ENCODE data around the gene PCDHA1. TPM values are rescaled to one million over a fixed set of nuclear protein-coding genes. Genes with fewer than 3 reads are reported as not detected.

PCDHA1 gene
- total RNA-seq, 1 experiment from 2014 or later = not detected

- Histone ChIP-seq H3K9me2 (ENCODE audit: insufficient read depth) (no peaks in the 10 kb centered on the region; the same call in 1 of the 2 replicates), H2AFZ (ENCODE audit: low read depth, low read length, poor library complexity, severe bottlenecking) (no peak overlapping the region), H3K27ac (ENCODE audit: low read depth, low read length) (no peak overlapping the region), H3K79me2 (ENCODE audit: insufficient read depth, low read length) (no peaks in the 10 kb centered on the region), H3K27me3 (ENCODE audit: insufficient read depth, low read length) (no peaks in the 10 kb centered on the region), H3K4me1 (ENCODE audit: control insufficient read depth in 1 of 2, insufficient read depth in 2 of 2, low read length in 2 of 2) (peaks cover 28 to 37% of the 10 kb centered on the region in 2 experiments), H3K9me3 (ENCODE audit: control insufficient read depth in 1 of 2, insufficient read depth in 1 of 2, low read depth in 1 of 2, low read length in 2 of 2) (no peaks in the 10 kb centered on the region), H3K36me3 (ENCODE audit: control insufficient read depth in 1 of 2, insufficient read depth in 2 of 2, low read length in 2 of 2) (no peaks in the 10 kb centered on the region), H4K20me1 (ENCODE audit: insufficient read depth) (no peaks in the 10 kb centered on the region), H3K9ac (ENCODE audit: low read length) (no peak overlapping the region), H3K4me3 (replicated peaks in 1 of 2; ENCODE audit: low read depth in 1 of 2, low read length in 2 of 2) (no peak overlapping the region), H3K4me2 (ENCODE audit: low read length) (no peak overlapping the region)
- BruUV-seq (replicated peaks) = no TSS peak
- ChIA-PET RAD21 (ENCODE audit: low non-redundant PET in 1 of 2, low total read pairs in 2 of 2, uncharacterized antibody in 2 of 2, unreplicated experiment in 2 of 2) (no interaction called here), POLR2A (no interaction called here), CTCF (no interaction called here)
- no peak for ATAC-seq
- DNase-seq (ENCODE audit: low read depth, low spot score) = no peak
- intact Hi-C loops (cut with micrococcal nuclease) = no loop called here
- TF ChIP-seq CEBPB (IDR thresholded peaks at IDR 0.05; ENCODE audit: low read depth) (no peak), SRF (IDR thresholded peaks at IDR 0.05; ENCODE audit: low read depth) (no peak), EZH2phosphoT487 (IDR thresholded peaks at IDR 0.05; ENCODE audit: borderline replicate concordance) (no peak)
- TF ChIP-seq, protein P1, sequence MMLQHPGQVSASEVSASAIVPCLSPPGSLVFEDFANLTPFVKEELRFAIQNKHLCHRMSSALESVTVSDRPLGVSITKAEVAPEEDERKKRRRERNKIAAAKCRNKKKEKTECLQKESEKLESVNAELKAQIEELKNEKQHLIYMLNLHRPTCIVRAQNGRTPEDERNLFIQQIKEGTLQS (IDR thresholded peaks at IDR 0.05) = no peak
Observed at GRCh38 chr5:140998921-140999410, 213.0 kb downstream of the PCDHA1 start.

DNA sequence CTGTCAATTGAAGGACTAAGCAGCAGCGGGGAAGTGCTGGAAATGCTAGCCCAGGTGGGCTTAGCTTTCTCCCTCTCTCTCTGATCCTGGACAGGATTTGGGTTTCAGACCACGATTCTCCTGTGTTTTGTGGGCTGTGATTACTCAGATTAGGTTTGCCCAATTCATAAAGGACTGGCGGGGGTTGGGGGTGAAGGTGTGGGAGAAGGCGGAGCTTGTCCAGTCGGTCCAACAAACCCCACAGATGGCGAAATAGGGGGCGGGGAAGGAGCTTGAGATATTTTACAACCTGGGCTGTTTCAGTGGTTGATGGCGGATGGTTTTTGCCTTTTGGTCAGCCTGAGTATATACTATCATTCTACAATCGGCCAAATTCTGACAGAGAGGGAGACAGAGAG is 215.5 kb downstream of the PCDHA1 start:
- ChIA-PET POLR2A (interaction anchor here (1.0 kb wide), 2 partner anchors 16 to 282 kb away, joined by 3 read pairs; no protein-coding TSS in a partner anchor), CTCF (interaction anchor here (1.1 kb wide), 1 partner anchor 39 kb away, joined by 4 read pairs; no protein-coding TSS in a partner anchor), RAD21 (ENCODE audit: low non-redundant PET in 1 of 2, low total read pairs in 2 of 2, uncharacterized antibody in 2 of 2, unreplicated experiment in 2 of 2) (no interaction called here)
- H3K27me3 ChIP-seq (ENCODE audit: insufficient read depth, low read length) = no peaks in the 10 kb centered on the region
- no peaks in the 10 kb centered on the region for H3K36me3 ChIP-seq (ENCODE audit: control insufficient read depth in 1 of 2, insufficient read depth in 2 of 2, low read length in 2 of 2)
- H3K9ac ChIP-seq (ENCODE audit: low read length) = peak overlapping the region; percentile 42
- H3K27ac ChIP-seq (ENCODE audit: low read depth, low read length) = peak overlapping the region; percentile 74
- ATAC-seq (peak; percentile 60), DNase-seq (ENCODE audit: low read depth, low spot score) (peak; percentile 40)
- H3K4me1 ChIP-seq (ENCODE audit: control insufficient read depth in 1 of 2, insufficient read depth in 2 of 2, low read length in 2 of 2) = peaks cover 38 to 44% of the 10 kb centered on the region in 2 experiments
- no peaks in the 10 kb centered on the region for H4K20me1 ChIP-seq (ENCODE audit: insufficient read depth)
- intact Hi-C loops (cut with micrococcal nuclease) = loop anchor here (10.0 kb wide), 1 partner anchor 277 kb away; no protein-coding TSS in a partner anchor
- H3K79me2 ChIP-seq (ENCODE audit: insufficient read depth, low read length) = no peaks in the 10 kb centered on the region
- no peak for TF ChIP-seq SIN3A (IDR thresholded peaks at IDR 0.05; ENCODE audit: low read depth)
- peak; percentile 93 for TF ChIP-seq CEBPB (IDR thresholded peaks at IDR 0.05; ENCODE audit: low read depth)
- 0 out of 2 replicates have a peak, but pooled peaks have one; percentile 9 for TF ChIP-seq FOSL1 (IDR thresholded peaks at IDR 0.05; ENCODE audit: low read depth)
- TF ChIP-seq POLR2AphosphoS5 (IDR thresholded peaks at IDR 0.05; ENCODE audit: low read depth, low read length) = peak; percentile 35; the same call in 1 of the 2 replicates
- H2AFZ ChIP-seq (ENCODE audit: low read depth, low read length, poor library complexity, severe bottlenecking) = peak overlapping the region; percentile 89
- peak overlapping the region; percentile 85 for H3K4me2 ChIP-seq (ENCODE audit: low read length)
- BruUV-seq (replicated peaks) = TSS peak; percentile 90
- no peaks in the 10 kb centered on the region for H3K9me3 ChIP-seq (ENCODE audit: control insufficient read depth in 1 of 2, insufficient read depth in 1 of 2, low read depth in 1 of 2, low read length in 2 of 2)
- H3K4me3 ChIP-seq (replicated peaks in 1 of 2; ENCODE audit: low read depth in 1 of 2, low read length in 2 of 2) = peak overlapping the region; percentile 43 to 59
- H3K9me2 ChIP-seq (ENCODE audit: insufficient read depth) = no peaks in the 10 kb centered on the region; the same call in 1 of the 2 replicates

Measured in HCT116 (cell line).